Measurements from ENCODE around the gene ANKMY2.
"Not testable (repeated sequence)": the region's sequence is repeated elsewhere in the genome, so short reads cannot be mapped to it uniquely, and the experiment has no call there.

ANKMY2 gene

GRCh38 chr7:16659854-16660497, 14.4 kb upstream of the ANKMY2 start:
- DNase-seq (ENCODE audit: low read depth) = not testable (repeated sequence)

- DNase-seq (ENCODE audit: low read depth) = no peak
Observed at GRCh38 chr7:16657656-16658279, 12.2 kb upstream of the ANKMY2 start.

GRCh38 chr7:16656141-16656540, 10.6 kb upstream of the ANKMY2 start:
- no peak for DNase-seq (ENCODE audit: low read depth)

GRCh38 chr7:16655394-16655793, 9.8 kb upstream of the ANKMY2 start:
- DNase-seq (ENCODE audit: low read depth) = no peak

GRCh38 chr7:16652888-16653287, 7.3 kb upstream of the ANKMY2 start:
- no peak for DNase-seq (ENCODE audit: low read depth)

- DNase-seq (ENCODE audit: low read depth) = no peak
Observed at GRCh38 chr7:16652240-16652583, 6.7 kb upstream of the ANKMY2 start.

GRCh38 chr7:16651396-16652239, 6.1 kb upstream of the ANKMY2 start:
- no peak for DNase-seq (ENCODE audit: low read depth)

GRCh38 chr7:16650266-16650665, 4.7 kb upstream of the ANKMY2 start:
- no peak for DNase-seq (ENCODE audit: low read depth)

- DNase-seq (ENCODE audit: low read depth) = no peak
Observed at GRCh38 chr7:16649196-16649595, 3.6 kb upstream of the ANKMY2 start.

GRCh38 chr7:16648551-16648950, 3.0 kb upstream of the ANKMY2 start:
- no peak for DNase-seq (ENCODE audit: low read depth)

- DNase-seq (ENCODE audit: low read depth) = no peak
Observed at GRCh38 chr7:16647435-16647960, 1.9 kb upstream of the ANKMY2 start.

GRCh38 chr7:16646472-16647072, 1.0 kb upstream of the ANKMY2 start:
- DNase-seq (ENCODE audit: low read depth) = peak; percentile 19

- peak; percentile 19 for DNase-seq (ENCODE audit: low read depth)
Observed at GRCh38 chr7:16644636-16645592, 640 bp downstream of the ANKMY2 start.

GRCh38 chr7:16644157-16644556, 1.4 kb downstream of the ANKMY2 start:
- no peak for DNase-seq (ENCODE audit: low read depth)

- no peak for DNase-seq (ENCODE audit: low read depth)
Observed at GRCh38 chr7:16638282-16639280, 7.0 kb downstream of the ANKMY2 start.

- no peak for DNase-seq (ENCODE audit: low read depth)
Observed at GRCh38 chr7:16637379-16637778, 8.2 kb downstream of the ANKMY2 start.

GRCh38 chr7:16636555-16637101, 8.9 kb downstream of the ANKMY2 start:
- DNase-seq (ENCODE audit: low read depth) = no peak

GRCh38 chr7:16634271-16634738, 11.2 kb downstream of the ANKMY2 start:
- DNase-seq (ENCODE audit: low read depth) = no peak

- DNase-seq (ENCODE audit: low read depth) = no peak
Observed at GRCh38 chr7:16630654-16631053, 14.9 kb downstream of the ANKMY2 start.

- no peak for DNase-seq (ENCODE audit: low read depth)
Observed at GRCh38 chr7:16627236-16627635, 18.3 kb downstream of the ANKMY2 start.
